Endothelial cell of umbilical vein (primary cell): ENCODE results near the gene XRCC4. TPM values are rescaled to one million over a fixed set of nuclear protein-coding genes. Genes with fewer than 3 reads are reported as not detected.

ENCODE experiments used
- BruUV-seq: library from RNA; stranded (reverse); fragments of 400-500 nt; replicated peaks from 2 replicates; lab custom pipeline; 2021; lab: Mats Ljungman, UMichigan
- CTCF ChIA-PET: fragments of 300-600, 350-600 bp; sonication (Branson Sonifier 250); formaldehyde crosslinking; loops from one replicate; lab custom pipeline; 2021; ENCODE audit warnings: antibody characterized with exemption, inconsistent platforms; lab: Charles Lee
- POLR2A ChIA-PET: fragments of 300-600, 350-600 bp; sonication (Branson Sonifier 250); formaldehyde crosslinking; loops from one replicate; lab custom pipeline; 2021; ENCODE audit warnings: antibody characterized with exemption, inconsistent platforms; lab: Charles Lee
- DNase-seq: peaks from one replicate; pipeline ENCODE4 v3.0.0-alpha.2; 2011; ENCODE audit warnings: low read depth, low spot score
- FAIRE-seq: peaks from 2 replicates; lab custom pipeline; 2011; peaks lifted over from hg19 to GRCh38; lab: Jason Lieb, UNC
- H2AFZ ChIP-seq: 2 replicates; pipeline ENCODE4 v1.6.0; 2012; ENCODE audit warnings: low read depth, low read length, control low read depth, inconsistent platforms
- H3K27ac ChIP-seq: 2 replicates; pipeline ENCODE4 v1.5.1; 2011; ENCODE audit warnings: low read depth, mild to moderate bottlenecking, control low read depth, low read length, moderate library complexity; ENCODE audit not compliant: insufficient read depth
- H3K27me3 ChIP-seq, 2 experiments: 2 replicates each; pipeline versions ENCODE4 v1.6.0 to v1.6.1; 2011; ENCODE audit warnings: low read length in 2 of 2, mixed read lengths in 1 of 2; ENCODE audit not compliant: control insufficient read depth in 2 of 2, insufficient read depth in 2 of 2
- H3K36me3 ChIP-seq, 2 experiments: 2 replicates in 1 of 2; 3 replicates in 1 of 2; pipeline ENCODE4 v1.5.1; 2011; ENCODE audit warnings: low read length in 2 of 2, mild to moderate bottlenecking in 1 of 2, moderate library complexity in 1 of 2; ENCODE audit not compliant: control insufficient read depth in 2 of 2, insufficient read depth in 2 of 2; ENCODE audit errors: extremely low read depth in 1 of 2
- H3K4me1 ChIP-seq: 3 replicates; pipeline ENCODE4 v1.5.1; 2011; ENCODE audit warnings: mild to moderate bottlenecking, low read length; ENCODE audit not compliant: control insufficient read depth, insufficient read depth; ENCODE audit errors: extremely low read depth
- H3K4me2 ChIP-seq: 2 replicates; pipeline ENCODE4 v1.6.1; 2011; ENCODE audit warnings: low read length, control low read depth, mixed read lengths; ENCODE audit not compliant: insufficient read depth
- H3K4me3 ChIP-seq, 3 experiments: fragments of 200-600 bp in 1 of 3; sonication (generic), shearing (Covaris generic) in 1 of 3; replicated peaks in 1 of 3; 2 replicates each; pipeline ENCODE4 v1.5.1; 2011 to 2016; ENCODE audit warnings: control low read depth in 3 of 3, low read length in 3 of 3, mild to moderate bottlenecking in 2 of 3, inconsistent platforms in 1 of 3, low read depth in 1 of 3, moderate library complexity in 1 of 3; ENCODE audit not compliant: insufficient read depth in 1 of 3
- H3K79me2 ChIP-seq: 2 replicates; pipeline ENCODE4 v1.6.0; 2012; ENCODE audit warnings: low read length, inconsistent platforms; ENCODE audit not compliant: control insufficient read depth, insufficient read depth
- H3K9ac ChIP-seq: replicated peaks from 2 replicates; pipeline ENCODE3; 2011; ENCODE audit warnings: low read length, control low read depth; ENCODE audit not compliant: insufficient read depth; ENCODE audit errors: extremely low read depth
- H3K9me1 ChIP-seq: replicated peaks from 3 replicates; pipeline ENCODE4 v1.6.0; 2011; ENCODE audit warnings: mild to moderate bottlenecking, low read length; ENCODE audit not compliant: control insufficient read depth, insufficient read depth; ENCODE audit errors: extremely low read depth
- H3K9me3 ChIP-seq: replicated peaks from 2 replicates; pipeline ENCODE4 v1.5.1; 2012; ENCODE audit warnings: low read length, inconsistent platforms; ENCODE audit not compliant: control insufficient read depth, insufficient read depth
- H4K20me1 ChIP-seq: replicated peaks from 2 replicates; pipeline ENCODE3; 2011; ENCODE audit warnings: mild to moderate bottlenecking, low read length; ENCODE audit not compliant: control insufficient read depth, insufficient read depth; ENCODE audit errors: extremely low read depth
- EZH2 ChIP-seq: IDR thresholded peaks from 2 replicates; pipeline ENCODE4 v1.6.1; 2012; ENCODE audit warnings: borderline replicate concordance, low read depth, mild to moderate bottlenecking, moderate library complexity, low read length, inconsistent platforms; ENCODE audit not compliant: severe bottlenecking
- FOS ChIP-seq: IDR thresholded peaks from 2 replicates; pipeline ENCODE4 v1.6.1; 2011; ENCODE audit warnings: mild to moderate bottlenecking, low read length, moderate library complexity, borderline replicate concordance; ENCODE audit not compliant: insufficient read depth
- GATA2 ChIP-seq: IDR thresholded peaks from 2 replicates; pipeline ENCODE4 v1.7.0; 2011; ENCODE audit warnings: low read depth, mild to moderate bottlenecking, moderate library complexity, mixed read lengths, low read length; ENCODE audit not compliant: insufficient read length, insufficient read depth
- JUN ChIP-seq: IDR thresholded peaks from 2 replicates; pipeline ENCODE4 v1.6.1; 2011; ENCODE audit warnings: borderline replicate concordance, low read depth; ENCODE audit not compliant: insufficient read length, insufficient read depth
- MYC ChIP-seq: IDR thresholded peaks from one replicate; pipeline ENCODE4 v1.6.1; 2011; ENCODE audit warnings: mild to moderate bottlenecking, low read depth, low read length
- POLR2A ChIP-seq: IDR thresholded peaks from 2 replicates; pipeline ENCODE4 v1.6.1; 2012; ENCODE audit warnings: low read depth, mild to moderate bottlenecking, control low read depth, low read length
- POLR2AphosphoS5 ChIP-seq: IDR thresholded peaks from 2 replicates; pipeline ENCODE4 v1.6.1; 2012; ENCODE audit warnings: low read depth, mild to moderate bottlenecking, control low read depth, low read length, moderate library complexity; ENCODE audit not compliant: insufficient read depth
- dilution Hi-C: fragments of 300-500 bp; cut with MboI; formaldehyde crosslinking; loops from one replicate; pipeline ENCODE4 v1.15.0; 2019; ENCODE audit warnings: low sequenced_read_pairs; ENCODE audit not compliant: extremely low pct_ligation_motif_present
- intact Hi-C: fragments of 100-400 bp; cut with micrococcal nuclease; formaldehyde crosslinking; loops from one replicate; pipeline ENCODE4 v1.10.0; 2022
- polyA plus RNA-seq, 4 experiments: library from polyadenylated mRNA; depleted of rRNA in 3 of 4; stranded (reverse) in 3 of 4; unstranded in 1 of 4; fragments of >200 nt; gene quantifications; 2 replicates each; pipeline versions ENCODE4 v1.2.1 to v1.2.3, GENCODE V29; 2011 to 2012; ENCODE audit warnings: missing spikeins in 1 of 4
- total RNA-seq: library from RNA; stranded (reverse); gene quantifications from 2 replicates; pipeline ENCODE4 v1.2.3, GENCODE V29; 2021
- TF ChIP-seq, protein P1 (sequence below), 2 donors: IDR thresholded peaks; 1 replicate in 1 of 2; 2 replicates in 1 of 2; pipeline ENCODE4 v1.5.1; 2011; ENCODE audit warnings: low read length in 2 of 2, mild to moderate bottlenecking in 2 of 2, moderate library complexity in 2 of 2, control low read depth in 1 of 2, inconsistent platforms in 1 of 2, low read depth in 1 of 2; ENCODE audit not compliant: insufficient read depth in 1 of 2; ENCODE audit errors: extremely low read depth in 1 of 2

Gene XRCC4
- total and polyA plus RNA-seq, 2 donors (not counting 3 experiments of a cell fraction or from before 2014, with no cell fraction given), result 1.3 to 7.7 TPM

DNA sequence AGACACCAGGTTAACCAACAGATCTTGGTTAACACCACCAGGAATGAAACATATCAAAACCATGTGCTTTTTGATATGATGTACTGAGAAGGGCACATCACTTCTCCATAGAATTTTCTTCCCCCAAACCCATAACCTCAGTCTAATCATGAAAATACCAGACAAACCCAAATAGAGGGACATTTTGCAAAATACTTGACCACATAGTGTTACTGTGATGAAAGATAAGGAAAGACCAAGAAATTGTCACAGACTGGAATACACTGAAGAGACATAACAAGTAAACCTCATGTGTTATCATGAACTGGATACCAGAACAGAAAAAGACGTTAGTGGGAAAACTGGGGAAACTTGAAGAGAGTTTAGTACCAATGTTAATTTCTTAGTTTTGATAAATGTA is 319.3 kb downstream of the XRCC4 start:
- no peak for FAIRE-seq

More for the DNA sequence above, 319.3 kb downstream of the XRCC4 start:
- H3K9ac ChIP-seq, result no peak overlapping the region
- no peak overlapping the region for H3K27ac ChIP-seq
- H3K27me3 ChIP-seq, result no peaks in the 10 kb centered on the region
- H3K79me2 ChIP-seq, result no peaks in the 10 kb centered on the region
- H3K4me2 ChIP-seq, result no peak overlapping the region
- H3K9me3 ChIP-seq, result no peaks in the 10 kb centered on the region
- H3K36me3 ChIP-seq, result no peaks in the 10 kb centered on the region
- H4K20me1 ChIP-seq, result no peaks in the 10 kb centered on the region
- TF ChIP-seq POLR2A (no peak), POLR2AphosphoS5 (no peak), MYC (no peak), EZH2 (no peak), JUN (no peak), FOS (no peak), GATA2 (no peak)
- TF ChIP-seq, protein P1, sequence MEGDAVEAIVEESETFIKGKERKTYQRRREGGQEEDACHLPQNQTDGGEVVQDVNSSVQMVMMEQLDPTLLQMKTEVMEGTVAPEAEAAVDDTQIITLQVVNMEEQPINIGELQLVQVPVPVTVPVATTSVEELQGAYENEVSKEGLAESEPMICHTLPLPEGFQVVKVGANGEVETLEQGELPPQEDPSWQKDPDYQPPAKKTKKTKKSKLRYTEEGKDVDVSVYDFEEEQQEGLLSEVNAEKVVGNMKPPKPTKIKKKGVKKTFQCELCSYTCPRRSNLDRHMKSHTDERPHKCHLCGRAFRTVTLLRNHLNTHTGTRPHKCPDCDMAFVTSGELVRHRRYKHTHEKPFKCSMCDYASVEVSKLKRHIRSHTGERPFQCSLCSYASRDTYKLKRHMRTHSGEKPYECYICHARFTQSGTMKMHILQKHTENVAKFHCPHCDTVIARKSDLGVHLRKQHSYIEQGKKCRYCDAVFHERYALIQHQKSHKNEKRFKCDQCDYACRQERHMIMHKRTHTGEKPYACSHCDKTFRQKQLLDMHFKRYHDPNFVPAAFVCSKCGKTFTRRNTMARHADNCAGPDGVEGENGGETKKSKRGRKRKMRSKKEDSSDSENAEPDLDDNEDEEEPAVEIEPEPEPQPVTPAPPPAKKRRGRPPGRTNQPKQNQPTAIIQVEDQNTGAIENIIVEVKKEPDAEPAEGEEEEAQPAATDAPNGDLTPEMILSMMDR (IDR thresholded peaks at IDR 0.05; ENCODE audit: extremely low read depth in 1 of 2, insufficient read depth in 1 of 2, low read depth in 1 of 2, low read length in 2 of 2), result no peak
- dilution Hi-C loops (no loop called here), intact Hi-C loops (no loop called here)
- no peak overlapping the region for H2AFZ ChIP-seq
- H3K9me1 ChIP-seq, result no peaks in the 10 kb centered on the region
- ChIA-PET CTCF (interaction anchor here (1.0 kb wide), 1 partner anchor 10 kb away, joined by 3 read pairs; no protein-coding TSS in a partner anchor), POLR2A (no interaction called here)
- H3K4me3 ChIP-seq, result no peak overlapping the region
- DNase-seq, result no peak
- BruUV-seq, result no TSS peak
- peaks cover 11% of the 10 kb centered on the region for H3K4me1 ChIP-seq
